VCaP (cell line): Measurements from ENCODE around the gene FOXO3.

ENCODE experiments used
- H3K27ac ChIP-seq: fragments of 450-650 bp; 2 replicates; pipeline ENCODE4 v1.5.1; 2017
- TF ChIP-seq, protein P1 (sequence below): fragments of 450-650 bp; conservative IDR thresholded peaks from 2 replicates; pipeline ENCODE4 v1.5.1; 2017; ENCODE audit warnings: mild to moderate bottlenecking, moderate library complexity

The FOXO3 gene

DNA sequence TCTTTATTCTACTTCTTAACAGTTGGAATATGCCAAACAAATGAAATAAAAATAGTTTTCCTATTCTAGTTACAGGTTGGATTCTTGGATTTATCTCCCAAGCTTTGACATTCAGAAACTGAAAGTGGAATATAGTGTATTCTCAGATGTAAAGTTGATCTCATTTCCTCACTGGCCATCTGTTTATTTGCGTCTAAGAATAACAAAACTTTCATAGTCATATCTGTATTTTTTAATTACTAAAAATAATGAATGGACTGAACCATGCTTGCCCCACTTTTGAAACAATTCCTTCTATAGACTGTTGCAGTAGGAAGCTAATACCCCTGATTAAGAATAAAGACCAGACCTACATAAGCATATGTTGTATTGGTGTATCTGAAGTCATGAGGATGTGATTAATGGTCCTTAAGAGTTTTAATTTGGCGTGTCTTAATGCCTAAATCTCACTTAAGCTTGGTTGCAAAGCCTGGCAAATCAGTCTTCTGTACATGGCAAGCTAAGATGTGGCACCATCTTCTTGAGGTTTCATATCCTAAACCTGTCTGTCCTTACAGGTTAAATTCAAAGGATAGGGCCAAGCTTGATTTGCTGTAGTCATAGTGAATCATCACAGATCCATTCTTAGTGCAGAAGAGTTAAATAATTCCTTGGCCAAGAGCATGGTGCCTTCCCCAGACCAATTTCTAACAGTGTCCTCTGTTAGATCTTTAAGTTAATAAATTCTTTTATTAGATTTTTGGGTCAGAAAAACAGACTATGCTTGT lies 58.9 kb downstream of the FOXO3 start:
- TF ChIP-seq, protein P1, sequence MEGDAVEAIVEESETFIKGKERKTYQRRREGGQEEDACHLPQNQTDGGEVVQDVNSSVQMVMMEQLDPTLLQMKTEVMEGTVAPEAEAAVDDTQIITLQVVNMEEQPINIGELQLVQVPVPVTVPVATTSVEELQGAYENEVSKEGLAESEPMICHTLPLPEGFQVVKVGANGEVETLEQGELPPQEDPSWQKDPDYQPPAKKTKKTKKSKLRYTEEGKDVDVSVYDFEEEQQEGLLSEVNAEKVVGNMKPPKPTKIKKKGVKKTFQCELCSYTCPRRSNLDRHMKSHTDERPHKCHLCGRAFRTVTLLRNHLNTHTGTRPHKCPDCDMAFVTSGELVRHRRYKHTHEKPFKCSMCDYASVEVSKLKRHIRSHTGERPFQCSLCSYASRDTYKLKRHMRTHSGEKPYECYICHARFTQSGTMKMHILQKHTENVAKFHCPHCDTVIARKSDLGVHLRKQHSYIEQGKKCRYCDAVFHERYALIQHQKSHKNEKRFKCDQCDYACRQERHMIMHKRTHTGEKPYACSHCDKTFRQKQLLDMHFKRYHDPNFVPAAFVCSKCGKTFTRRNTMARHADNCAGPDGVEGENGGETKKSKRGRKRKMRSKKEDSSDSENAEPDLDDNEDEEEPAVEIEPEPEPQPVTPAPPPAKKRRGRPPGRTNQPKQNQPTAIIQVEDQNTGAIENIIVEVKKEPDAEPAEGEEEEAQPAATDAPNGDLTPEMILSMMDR: no peak
- no peak overlapping the region for H3K27ac ChIP-seq

DNA sequence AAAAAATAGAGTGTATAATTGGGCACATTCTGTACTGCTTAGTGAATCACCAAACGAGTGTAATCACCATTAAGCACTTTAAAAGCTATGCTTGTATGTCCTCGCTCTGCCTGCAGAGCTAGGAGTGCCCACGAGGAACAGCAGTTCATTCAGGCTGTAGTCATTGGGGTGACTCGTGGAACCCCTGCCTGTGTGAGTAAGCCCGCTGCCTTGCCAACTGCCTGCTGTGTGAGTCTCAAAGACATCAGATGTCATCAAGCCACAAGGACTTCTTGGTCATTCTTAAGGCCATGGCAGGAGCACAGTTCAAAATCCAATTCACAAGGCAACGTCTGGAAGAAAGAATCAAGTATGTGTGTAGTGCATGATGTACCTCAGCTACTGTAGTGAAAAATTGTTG lies 60.4 kb downstream of the FOXO3 start:
- TF ChIP-seq, protein P1: no peak
- no peak overlapping the region for H3K27ac ChIP-seq

DNA sequence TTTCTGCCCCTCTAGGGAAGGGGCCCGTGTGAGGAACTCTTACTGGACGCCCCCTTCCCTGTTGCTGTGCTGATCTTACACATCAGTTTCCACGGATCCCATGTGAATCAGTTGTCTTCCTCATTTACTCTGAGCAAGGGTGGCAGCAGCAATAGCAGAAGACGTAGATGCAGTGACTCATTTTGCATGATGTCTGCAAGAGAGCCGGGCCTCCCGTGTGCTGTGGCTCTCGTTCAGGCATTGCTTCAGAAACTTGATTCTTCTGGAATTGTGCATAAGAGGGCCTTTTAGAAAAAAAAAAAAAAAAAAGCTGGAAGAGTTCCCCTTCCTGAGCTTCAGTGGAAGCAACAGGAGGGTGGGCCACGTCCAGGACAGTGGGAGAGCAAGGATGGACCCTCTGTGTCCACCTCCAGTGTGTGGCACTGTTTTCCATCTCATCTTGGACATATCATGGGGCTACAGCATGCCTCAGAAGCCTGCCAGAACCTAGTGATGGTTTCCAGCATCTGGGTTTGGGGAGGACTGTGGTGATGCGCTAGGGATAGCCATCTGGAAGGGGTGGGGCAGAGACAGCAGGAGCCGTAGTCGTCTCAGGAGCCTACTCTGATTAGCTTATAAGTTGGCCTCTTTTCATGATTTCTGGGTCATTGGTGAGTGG lies 62.1 kb downstream of the FOXO3 start:
- peak overlapping the region; percentile 34; the same call in 1 of the 2 replicates for H3K27ac ChIP-seq
- TF ChIP-seq, protein P1: no peak

DNA sequence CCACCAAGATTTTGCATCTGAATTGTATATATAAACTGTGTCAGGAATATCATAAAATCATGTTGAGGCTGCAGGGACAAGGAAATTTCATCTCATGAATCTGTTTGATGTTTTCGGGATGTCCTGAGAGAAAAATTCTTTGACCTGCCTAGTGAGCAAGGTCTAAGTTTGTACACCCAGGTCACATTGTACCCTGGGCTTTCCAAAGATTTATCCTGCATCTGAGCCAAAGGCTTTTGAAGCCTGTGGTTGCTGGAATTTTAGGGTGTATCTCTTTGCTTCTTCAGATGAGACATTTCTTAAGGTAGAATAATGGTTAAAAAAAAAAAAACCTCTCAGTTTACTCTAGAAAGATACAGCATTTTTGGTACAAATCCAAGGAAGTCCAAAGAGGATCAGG lies 63.3 kb downstream of the FOXO3 start:
- TF ChIP-seq, protein P1: no peak
- H3K27ac ChIP-seq: peak overlapping the region; percentile 34

DNA sequence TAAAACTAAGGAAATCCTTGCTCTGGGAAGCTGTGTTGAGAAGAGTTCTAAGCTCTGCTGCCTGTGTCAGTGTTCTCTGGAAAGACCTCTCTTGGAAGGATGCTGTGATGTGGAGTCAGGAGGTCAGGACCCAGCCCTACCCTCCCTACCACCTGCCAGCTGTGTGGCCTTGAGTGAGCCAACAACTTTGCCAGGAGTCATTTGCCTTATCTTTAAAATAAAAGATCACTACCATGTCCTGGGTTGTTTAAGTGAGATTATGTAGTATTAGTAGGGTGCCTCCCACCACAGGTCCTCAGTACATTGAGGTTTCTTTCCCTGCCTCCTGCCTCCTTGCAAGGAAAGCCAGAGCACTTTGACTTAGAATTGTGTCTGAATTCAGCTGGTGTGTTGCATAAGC lies 64.9 kb downstream of the FOXO3 start:
- TF ChIP-seq, protein P1: no peak
- no peak overlapping the region for H3K27ac ChIP-seq

DNA sequence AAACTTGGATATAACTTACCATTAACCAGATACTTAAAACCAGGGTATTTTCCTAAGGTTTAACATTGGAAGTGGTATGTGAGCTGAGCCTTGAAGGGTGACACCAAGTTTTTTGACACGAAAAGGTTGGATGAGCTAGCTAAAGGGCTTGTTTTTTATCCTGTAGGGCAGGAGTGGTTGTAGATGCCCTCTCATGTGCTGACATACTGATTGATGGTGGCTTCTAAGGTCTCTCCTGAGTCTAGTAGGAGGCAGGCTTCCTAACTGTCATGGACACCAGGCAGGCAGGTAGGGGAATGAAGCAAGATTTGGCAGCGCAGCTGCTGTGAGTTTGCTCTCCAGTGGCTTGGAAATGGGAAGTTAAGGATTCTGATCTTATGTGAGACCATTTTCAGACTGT lies 66.1 kb downstream of the FOXO3 start:
- H3K27ac ChIP-seq: no peak overlapping the region
- TF ChIP-seq, protein P1: no peak

DNA sequence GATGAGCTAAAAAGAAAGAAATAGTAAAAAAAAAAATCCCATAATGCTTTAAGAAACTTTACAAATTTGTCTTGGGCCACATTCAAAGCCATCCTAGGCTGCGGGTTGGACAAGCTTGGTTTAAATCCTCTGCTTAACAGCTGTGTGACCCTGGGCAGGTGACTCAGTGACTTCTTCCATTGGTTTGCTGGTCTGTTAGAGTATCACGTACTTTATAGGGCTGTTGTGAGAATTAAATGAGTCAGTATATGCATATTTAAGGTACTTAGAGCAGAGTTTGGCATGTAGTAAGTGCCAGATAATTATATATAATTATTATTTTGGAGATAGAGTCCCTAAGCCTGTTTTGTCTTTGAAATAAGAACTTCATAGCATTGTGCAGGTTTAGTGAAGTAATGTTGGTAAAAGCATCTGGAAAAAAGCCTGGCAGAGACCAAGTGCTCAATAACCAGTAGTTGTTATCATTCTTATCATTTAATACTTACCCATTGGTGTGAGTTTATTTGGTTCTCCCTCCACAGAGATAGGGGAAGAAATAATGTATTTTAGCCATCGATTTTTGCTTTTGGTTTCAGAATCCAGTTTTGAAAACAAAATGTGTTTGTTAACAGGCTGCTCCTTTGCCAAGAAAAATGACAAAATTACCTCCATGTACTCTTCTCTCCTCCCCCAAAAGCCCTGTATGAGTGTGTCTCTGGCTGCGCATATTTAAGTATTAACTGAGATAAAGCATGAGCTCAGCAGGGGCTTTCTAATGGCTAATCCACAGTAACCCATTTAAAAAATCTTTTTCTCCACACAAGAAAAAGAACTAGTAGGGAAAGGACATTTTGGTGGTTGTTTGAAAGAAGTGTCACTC lies 67.2 kb downstream of the FOXO3 start:
- H3K27ac ChIP-seq: no peak overlapping the region
- TF ChIP-seq, protein P1: no peak
